Right lobe of liver (tissue), 6 donors: ENCODE data around the gene CIROP. TPM values are rescaled to one million over a fixed set of nuclear protein-coding genes. Genes with fewer than 3 reads are reported as not detected.

Source experiments
- ATAC-seq, 4 donors: fragments of 200-7000 bp; cut with Tn5 transposase; one replicate each; pipeline ENCODE4 v1.9.1; 2020; ENCODE audit warnings: mild to moderate bottlenecking in 4 of 4, moderate library complexity in 4 of 4
- DNase-seq, 3 donors: peaks; one replicate each; pipeline ENCODE4 v3.0.0-alpha.2; 2020
- H3K27ac ChIP-seq, 3 donors: fragments of 200-600 bp; one replicate each; pipeline ENCODE4 v1.8.0; 2022
- H3K27me3 ChIP-seq, 2 donors: fragments of 200-600 bp; one replicate each; pipeline ENCODE4 v1.8.0; 2022
- H3K36me3 ChIP-seq, 4 donors: fragments of 200-600 bp; sonication (generic) in 1 of 4; one replicate each; pipeline versions ENCODE4 v1.5.1 to v1.8.0; 2017 to 2022; ENCODE audit warnings: control low read depth in 1 of 4
- H3K4me1 ChIP-seq, 4 donors: fragments of 200-600 bp; sonication (generic) in 1 of 4; one replicate each; pipeline versions ENCODE4 v1.5.1 to v1.8.0; 2017 to 2022; ENCODE audit warnings: control low read depth in 1 of 4
- H3K4me3 ChIP-seq, 3 donors: fragments of 200-600 bp; one replicate each; pipeline ENCODE4 v1.8.0; 2022
- H3K9me3 ChIP-seq, 4 donors: fragments of 200-600 bp; sonication (generic) in 1 of 4; one replicate each; pipeline versions ENCODE4 v1.5.1 to v1.8.0; 2017 to 2022; ENCODE audit warnings: control low read depth in 1 of 4
- POLR2A ChIP-seq: fragments of 450-650 bp; IDR thresholded peaks from one replicate; pipeline ENCODE4 v1.6.1; 2017; ENCODE audit warnings: antibody characterized with exemption, mild to moderate bottlenecking
- WGBS: methylation state at CpG from one replicate; pipeline ENCODE4 v1.1.6; 2018; ENCODE audit warnings: low coverage, low lambda C conversion rate; ENCODE audit not compliant: insufficient coverage; ENCODE audit errors: missing lambda C conversion rate; 5-methylcytosine and 5-hydroxymethylcytosine counted together
- intact Hi-C, 2 donors: fragments of 100-400 bp; cut with DNase I; formaldehyde crosslinking; loops; one replicate each; pipeline versions ENCODE4 v1.11.2 to v1.14.1; 2022
- total RNA-seq, 6 experiments: library from RNA; depleted of rRNA in 2 of 6; stranded (reverse); fragments of >200 nt in 2 of 6; fragmentation: NEBNext Ultra II Directional in 3 of 6; extraction: Animal tissue kit (Norgen Biotek cat#: 25700) in 3 of 6; gene quantifications; one replicate each; pipeline versions ENCODE4 v1.1.0 to v1.2.4, GENCODE V29; 2016 to 2023
- TF ChIP-seq, protein P1 (sequence below), 4 donors: fragments of 200-600 bp in 3 of 4; fragments of 450-650 bp in 1 of 4; IDR thresholded peaks; one replicate each; pipeline versions ENCODE4 v1.5.1 to v1.8.0; 2016 to 2022; ENCODE audit warnings: antibody characterized with exemption in 4 of 4, mild to moderate bottlenecking in 2 of 4
- donor health status: DM: no; HTN: yes; CAD: no.
- donor health status: DM: no; HTN: no; CAD: no.
- donor health status: DM: no; HTN: no; CAD: no.
- donor health status: DM: no; HTN: yes; CAD: no.
- donor health status: DM: no; HTN: yes; CAD: no.

CIROP gene
- total RNA-seq, 6 experiments from 2014 or later, result not detected

DNA sequence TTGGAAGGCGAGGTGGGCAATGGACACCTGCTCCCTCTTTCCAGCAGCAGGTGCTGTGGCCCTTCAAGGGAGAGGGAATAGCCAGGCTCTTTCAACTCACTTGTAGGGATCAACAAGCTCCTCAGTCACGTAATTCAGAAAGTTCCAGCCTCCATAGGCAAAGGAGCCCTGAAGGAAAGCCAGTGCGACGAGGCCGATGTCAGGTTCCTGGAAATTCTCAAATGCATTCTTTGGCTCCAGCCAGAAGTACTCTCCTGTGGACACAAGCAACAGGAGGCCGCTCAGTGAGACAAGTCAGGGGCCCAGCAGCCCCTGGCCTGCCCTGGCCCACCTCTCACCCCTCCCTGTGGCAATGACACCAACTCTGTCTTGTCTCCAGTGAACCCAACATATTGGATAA, 35.6 kb upstream of the CIROP start:
- Histone ChIP-seq H3K9me3 (no peaks in the 10 kb centered on the region), H3K4me1 (no peaks in the 10 kb centered on the region), H3K36me3 (no peaks in the 10 kb centered on the region), H3K27ac (no peak overlapping the region), H3K27me3 (no peaks in the 10 kb centered on the region), H3K4me3 (no peak overlapping the region)
- no peak for ATAC-seq
- no peak for DNase-seq
- intact Hi-C loops, result no loop called here
- 43% methylated on average over 1 of the region's 6 CpGs for WGBS
- TF ChIP-seq, protein P1, sequence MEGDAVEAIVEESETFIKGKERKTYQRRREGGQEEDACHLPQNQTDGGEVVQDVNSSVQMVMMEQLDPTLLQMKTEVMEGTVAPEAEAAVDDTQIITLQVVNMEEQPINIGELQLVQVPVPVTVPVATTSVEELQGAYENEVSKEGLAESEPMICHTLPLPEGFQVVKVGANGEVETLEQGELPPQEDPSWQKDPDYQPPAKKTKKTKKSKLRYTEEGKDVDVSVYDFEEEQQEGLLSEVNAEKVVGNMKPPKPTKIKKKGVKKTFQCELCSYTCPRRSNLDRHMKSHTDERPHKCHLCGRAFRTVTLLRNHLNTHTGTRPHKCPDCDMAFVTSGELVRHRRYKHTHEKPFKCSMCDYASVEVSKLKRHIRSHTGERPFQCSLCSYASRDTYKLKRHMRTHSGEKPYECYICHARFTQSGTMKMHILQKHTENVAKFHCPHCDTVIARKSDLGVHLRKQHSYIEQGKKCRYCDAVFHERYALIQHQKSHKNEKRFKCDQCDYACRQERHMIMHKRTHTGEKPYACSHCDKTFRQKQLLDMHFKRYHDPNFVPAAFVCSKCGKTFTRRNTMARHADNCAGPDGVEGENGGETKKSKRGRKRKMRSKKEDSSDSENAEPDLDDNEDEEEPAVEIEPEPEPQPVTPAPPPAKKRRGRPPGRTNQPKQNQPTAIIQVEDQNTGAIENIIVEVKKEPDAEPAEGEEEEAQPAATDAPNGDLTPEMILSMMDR (IDR thresholded peaks at IDR 0.05), result no peak
- no peak for TF ChIP-seq POLR2A

DNA sequence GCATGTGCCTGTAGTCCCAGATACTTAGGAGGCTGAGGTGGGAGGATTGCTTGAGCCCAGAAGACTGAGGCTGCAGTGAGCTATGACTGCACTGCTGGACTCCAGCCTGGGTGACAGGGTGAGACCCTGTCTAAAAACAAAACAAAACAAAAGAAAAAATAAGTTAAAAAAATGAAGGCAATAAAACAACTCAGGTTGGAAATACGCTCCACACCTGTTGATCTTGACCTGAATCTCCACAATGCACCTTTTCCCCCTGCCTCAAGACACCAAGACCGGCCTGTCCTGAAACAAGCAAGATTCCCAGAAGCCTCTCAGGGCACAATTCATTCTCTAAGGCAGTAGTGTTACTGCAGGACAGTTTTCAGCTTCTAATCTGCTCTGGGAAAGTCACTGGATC, 35.1 kb upstream of the CIROP start:
- DNase-seq (no peak), ATAC-seq (no peak)
- Histone ChIP-seq H3K9me3 (no peaks in the 10 kb centered on the region), H3K27me3 (no peaks in the 10 kb centered on the region), H3K4me1 (no peaks in the 10 kb centered on the region), H3K36me3 (no peaks in the 10 kb centered on the region), H3K4me3 (no peak overlapping the region), H3K27ac (no peak overlapping the region)
- 82% methylated on average over 2 of the region's 2 CpGs for WGBS
- no peak for TF ChIP-seq POLR2A
- TF ChIP-seq, protein P1 (IDR thresholded peaks at IDR 0.05), result no peak
- intact Hi-C loops, result no loop called here

DNA sequence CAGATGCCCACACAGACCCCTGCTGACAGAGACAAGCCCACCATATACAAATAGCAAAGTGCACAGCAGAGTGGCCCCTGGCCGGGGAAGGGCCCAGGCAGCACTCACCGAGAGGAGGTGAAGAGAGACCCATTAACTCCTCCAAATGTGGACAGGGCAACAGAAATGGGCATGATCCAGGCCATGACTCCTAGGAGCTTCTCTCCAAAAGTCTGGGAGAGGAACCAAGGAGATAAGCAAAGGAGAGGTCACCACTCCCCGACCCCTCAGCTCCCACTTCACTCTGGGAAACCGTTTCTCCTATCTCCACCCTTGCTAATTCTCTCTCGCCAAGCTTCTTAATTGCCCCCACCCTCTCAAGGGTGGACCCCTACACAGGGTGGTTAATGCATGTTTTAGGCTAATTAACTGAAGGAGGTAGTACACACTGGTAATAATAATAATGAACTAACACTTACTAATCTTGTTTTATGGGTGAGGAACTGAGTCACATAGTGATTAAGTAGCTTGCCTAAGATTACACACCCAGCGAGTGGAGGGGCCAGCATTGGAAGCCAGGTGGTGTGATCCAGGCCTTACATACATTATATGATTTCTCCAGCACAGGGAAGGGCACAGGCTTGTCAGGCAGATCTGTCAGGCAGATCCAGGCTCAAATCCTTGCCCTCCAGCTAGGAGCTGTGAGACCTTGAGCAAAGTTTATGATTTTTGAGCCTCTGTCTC, 33.2 kb upstream of the CIROP start:
- ATAC-seq (no peak), DNase-seq (no peak)
- Histone ChIP-seq H3K36me3 (no peaks in the 10 kb centered on the region), H3K27me3 (no peaks in the 10 kb centered on the region), H3K27ac (no peak overlapping the region), H3K4me3 (no peak overlapping the region), H3K9me3 (no peaks in the 10 kb centered on the region), H3K4me1 (no peaks in the 10 kb centered on the region)
- TF ChIP-seq, protein P1 (IDR thresholded peaks at IDR 0.05), result no peak
- no peak for TF ChIP-seq POLR2A
- intact Hi-C loops, result no loop called here
- WGBS, result 69% methylated on average over 4 of the region's 6 CpGs

DNA sequence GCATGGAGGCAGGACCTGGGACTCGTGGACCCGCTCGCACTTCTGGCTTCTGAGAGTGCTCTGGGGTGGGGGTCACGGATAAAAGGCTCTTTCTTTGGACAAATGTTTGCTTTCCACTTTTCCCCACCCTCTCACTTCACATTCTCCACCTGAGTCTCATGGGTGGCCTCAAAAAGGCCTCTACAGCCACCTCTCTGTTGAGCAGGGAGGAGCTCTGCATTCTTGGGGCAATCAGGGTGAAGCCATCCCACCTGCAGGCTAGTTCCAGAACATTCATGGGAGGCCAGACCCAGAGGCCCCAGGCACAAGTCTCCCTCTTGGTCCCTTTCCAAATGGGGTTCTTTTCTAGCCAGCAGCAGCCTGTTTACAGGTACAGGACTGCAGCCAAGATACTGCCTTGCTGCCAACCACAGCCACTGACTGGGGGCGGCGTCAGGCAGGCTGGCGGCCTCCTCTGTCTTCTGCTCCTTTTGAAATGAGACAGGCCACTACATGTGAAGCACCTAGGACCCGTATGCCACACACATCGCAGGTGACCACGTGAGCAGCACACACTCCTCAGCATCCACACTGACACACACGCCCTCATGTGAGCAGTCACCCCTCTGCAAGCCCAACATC, 32.5 kb upstream of the CIROP start:
- Histone ChIP-seq H3K27ac (no peak overlapping the region), H3K4me3 (no peak overlapping the region), H3K9me3 (no peaks in the 10 kb centered on the region), H3K27me3 (no peaks in the 10 kb centered on the region), H3K36me3 (no peaks in the 10 kb centered on the region), H3K4me1 (no peaks in the 10 kb centered on the region)
- no peak for TF ChIP-seq POLR2A
- DNase-seq (no peak), ATAC-seq (no peak)
- WGBS, result no CpG with 5 or more reads among the region's 11 CpGs
- intact Hi-C loops, result no loop called here

DNA sequence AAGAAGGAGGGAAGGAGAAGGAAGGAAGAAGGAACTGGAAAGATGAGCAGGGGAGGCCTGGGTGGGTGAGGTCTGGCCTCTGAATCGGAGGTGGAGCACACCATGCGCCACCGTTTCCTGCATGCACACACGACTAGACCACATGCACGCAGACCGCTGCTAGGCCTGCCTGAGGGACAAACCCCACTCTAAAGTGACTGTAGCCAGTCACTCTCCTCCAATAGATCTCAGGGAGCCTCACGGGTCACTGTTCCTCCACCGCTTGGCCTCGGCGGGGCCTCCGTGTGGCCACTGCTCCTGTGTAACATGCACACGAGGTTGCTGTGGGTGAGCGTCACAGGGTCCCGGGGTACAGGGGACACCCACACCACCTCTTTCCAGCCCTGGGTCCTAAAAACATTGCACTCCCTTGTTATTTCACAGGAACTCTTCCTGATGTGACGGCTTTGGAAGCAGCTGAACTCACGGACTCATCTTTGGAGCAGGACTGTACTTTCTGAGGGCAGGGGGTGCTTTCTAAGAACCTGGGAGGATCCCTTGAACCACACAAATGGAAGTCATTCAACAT, 31.9 kb upstream of the CIROP start:
- TF ChIP-seq, protein P1 (IDR thresholded peaks at IDR 0.05), result no peak
- no peak for TF ChIP-seq POLR2A
- intact Hi-C loops, result no loop called here
- H3K9me3 ChIP-seq, result no peaks in the 10 kb centered on the region
- ATAC-seq, result peak in 1 of 4 donors; percentile 31
- WGBS, result 64% methylated on average over 7 of the region's 16 CpGs
- no peak overlapping the region for H3K4me3 ChIP-seq
- DNase-seq, result no peak
- H3K27ac ChIP-seq, result no peak overlapping the region
- H3K27me3 ChIP-seq, result no peaks in the 10 kb centered on the region
- H3K36me3 ChIP-seq, result no peaks in the 10 kb centered on the region
- no peaks in the 10 kb centered on the region for H3K4me1 ChIP-seq
